Measurements from ENCODE around the gene RNF126.
"Not testable (repeated sequence)": the region's sequence is repeated elsewhere in the genome, so short reads cannot be mapped to it uniquely, and the experiment has no call there.

RNF126 gene

DNA sequence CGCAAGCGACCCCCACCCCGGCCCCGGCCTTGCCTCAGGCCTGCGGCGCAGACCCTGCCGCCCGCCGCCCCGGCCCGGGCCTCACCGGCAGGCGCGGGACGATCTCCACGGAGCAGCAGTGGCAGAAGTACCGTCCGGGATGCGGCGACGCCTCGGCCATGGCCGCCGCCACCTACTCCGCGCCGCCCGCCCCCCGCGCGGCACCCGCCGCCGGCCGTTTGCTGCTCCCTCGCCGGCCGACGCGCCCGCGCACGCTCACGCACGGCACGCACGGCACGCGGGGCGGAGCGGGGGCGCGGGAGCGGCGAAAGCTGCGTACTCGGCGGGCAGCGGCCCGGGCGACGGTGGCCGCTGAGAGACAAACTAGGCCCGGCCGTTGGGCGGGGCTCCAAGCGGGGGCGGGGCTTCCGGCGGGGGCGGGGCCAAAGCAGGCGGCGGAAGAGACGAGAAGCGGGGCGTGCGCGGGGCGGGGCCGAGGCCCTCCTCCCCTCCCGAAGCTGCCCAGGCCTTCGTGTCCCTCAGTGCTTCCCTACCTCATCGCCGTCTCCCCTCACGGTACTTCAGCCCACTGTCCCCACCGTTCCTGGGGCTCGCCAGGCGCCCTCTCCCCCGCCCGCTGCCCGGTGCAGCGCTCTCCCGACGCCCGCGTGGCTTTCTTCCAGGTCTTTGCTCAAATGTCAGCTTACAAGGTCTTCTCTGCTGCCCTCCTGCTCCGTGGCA, at the start of gene RNF126:
TSS of gene RNF126 (minus strand) at position 253 of the 720 bp plus-strand sequence. CDS start at position 160, 93 bp downstream.
- peak; percentile 87 for DNase-seq (ENCODE audit: low read depth)

DNA sequence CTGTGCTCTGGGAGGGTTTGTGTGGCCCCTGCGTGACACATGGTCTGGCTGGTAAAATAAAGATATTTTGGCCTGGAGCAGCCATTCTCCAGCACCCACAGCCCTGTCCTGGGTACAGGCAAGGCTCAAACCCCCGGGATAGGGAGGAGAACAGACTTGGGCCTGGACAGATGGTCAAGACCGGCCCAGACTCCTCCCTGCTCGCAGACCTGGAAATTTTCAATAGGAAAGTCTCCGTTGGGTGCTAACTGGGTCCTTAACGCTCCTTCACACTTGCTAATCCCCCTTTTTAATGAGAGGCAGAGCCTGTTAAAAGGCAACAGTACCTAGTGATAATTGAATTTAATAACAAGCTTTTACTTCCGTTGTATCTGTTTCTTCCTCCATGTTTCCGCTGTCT, 48.2 kb upstream of the RNF126 start:
- DNase-seq (ENCODE audit: low read depth): no peak

DNA sequence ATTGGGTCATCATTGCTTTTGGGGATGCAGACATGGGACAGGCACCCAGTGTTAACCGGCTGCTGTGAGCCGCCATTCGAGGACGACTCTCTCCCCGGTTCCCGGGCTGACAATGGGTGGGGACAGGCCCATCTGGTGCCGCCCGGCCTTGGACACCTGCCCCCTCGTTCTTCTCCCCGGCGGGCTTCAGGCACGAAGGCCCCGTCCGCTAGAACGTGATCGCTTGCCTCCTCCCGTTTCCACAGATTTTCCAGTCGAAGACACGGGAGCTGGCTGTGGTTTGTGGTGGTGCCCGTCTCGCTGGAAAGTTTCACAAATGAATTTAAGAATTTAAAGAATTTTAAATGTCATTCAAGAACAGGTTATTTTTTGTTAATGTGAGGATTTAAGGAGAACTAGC, 47.8 kb upstream of the RNF126 start:
- DNase-seq (ENCODE audit: low read depth): no peak

DNA sequence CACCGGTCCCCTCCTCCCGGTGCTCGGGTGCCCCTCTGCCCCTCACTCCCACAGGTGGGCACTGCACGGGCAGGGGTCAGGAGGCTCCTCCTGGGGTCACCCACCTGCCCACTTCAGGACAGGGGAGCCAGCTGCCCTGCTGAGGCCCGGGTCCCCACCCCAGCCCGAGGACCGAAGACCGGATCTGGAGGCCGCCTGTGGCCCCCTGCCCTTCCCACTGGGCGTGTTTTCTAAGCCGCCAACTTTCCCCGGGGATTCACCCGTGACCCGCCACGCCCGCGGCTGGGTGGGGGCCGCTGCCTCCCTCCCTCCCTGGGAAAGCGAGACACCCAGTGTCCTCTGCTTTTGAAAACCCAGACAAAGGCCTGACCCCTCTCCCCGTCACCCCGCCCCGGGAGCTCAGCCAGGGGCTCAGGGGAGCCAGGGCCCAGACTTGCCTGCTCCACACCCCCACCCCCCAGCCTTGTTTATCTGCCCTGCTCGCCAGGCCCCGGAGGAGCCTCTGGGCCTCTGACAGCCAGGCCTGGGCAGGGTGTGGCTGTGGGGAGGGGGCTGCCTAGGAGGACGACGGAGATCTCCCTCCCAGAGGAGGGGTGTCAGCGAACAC, 47.1 kb upstream of the RNF126 start:
- DNase-seq (ENCODE audit: low read depth): no peak

DNA sequence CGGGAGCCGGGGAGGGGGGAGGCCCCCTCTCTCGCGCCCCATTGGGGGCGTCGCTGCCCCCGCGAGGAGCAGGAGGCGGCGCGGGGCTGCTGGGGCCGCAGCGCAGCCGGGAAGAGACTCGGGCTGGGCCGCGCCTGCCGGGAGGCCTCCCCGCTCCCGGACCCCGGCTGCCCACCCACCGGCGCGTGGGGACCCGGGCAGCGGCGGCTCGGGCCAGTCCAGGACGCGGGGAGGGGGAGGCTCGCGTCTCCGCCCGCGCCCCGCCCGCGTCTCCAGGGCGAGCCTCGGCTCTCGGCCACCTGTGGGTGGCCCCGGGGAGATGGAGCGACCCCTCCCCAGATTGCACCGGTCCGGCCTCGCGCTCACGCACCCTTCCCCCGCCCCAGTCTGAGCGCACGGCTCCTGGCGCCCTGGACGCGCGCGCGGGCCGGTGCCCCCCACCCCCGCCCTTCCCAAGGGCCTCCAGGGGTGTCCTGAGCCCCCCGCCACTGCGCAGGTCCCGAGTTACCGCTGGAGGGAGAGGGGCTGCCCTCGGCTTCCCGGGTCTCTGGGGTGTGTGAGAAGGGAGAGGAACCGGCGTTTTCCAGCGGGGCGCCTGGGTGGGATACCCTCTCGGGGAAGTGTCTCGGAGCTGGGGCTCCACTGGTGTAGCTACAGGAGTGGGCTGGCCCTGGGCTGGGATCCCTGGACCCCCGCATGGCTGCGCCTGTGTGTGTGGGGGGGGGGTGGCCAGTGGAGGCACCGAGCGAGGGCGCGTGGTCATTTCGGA, 46.4 kb upstream of the RNF126 start:
- no peak for DNase-seq (ENCODE audit: low read depth)

DNA sequence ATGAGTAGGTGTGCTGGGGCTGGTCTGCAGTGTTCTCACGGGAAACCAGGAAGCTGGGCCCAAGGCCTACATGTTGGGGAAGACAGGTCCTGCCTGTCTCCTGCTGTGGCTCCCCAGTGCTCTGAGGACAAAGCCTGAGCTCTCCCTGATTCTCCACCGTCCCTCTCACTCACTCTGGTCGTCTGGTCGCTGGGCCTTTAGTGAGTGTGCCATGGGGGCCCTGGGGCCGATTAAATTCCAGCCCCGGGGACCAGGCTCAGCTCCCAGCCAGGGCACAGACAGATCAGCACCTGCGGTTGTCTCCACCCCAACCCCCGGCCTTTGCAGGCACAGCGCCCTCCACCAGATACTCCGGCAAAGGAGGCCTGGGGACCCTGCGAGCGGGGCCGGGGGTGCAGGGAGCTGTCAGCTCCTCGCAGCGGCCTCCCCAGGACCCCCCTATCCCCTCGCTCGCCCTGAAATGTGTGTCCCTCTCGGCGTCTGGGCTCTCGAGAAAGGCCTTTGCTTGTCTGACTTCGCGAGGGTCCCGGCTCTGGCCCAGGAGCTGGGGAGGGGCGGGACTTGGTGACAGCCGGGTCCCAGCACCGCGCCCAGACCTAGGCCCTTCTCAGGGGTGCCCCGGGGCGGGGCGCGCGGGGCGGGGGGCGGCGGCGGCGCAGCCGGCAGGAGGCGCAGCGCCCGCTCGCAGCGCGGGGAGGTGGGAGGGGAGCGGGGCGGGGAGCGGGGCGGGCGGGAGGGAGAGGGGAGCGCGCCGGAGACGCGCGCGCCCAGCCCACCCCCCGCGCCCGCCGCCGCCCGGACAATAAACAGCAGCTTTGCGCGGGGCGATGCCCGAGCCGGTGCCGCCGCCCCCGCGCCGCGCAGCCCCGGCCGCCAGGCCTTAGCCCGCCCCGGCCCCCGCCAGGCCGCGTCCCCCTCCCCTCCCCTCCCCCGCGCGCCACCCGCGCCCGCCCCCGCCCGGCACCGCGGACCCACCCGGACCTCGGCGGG, 45.4 kb upstream of the RNF126 start, which contains the start of gene PALM:
TSS of gene PALM (plus strand) at position 782 of the 990 bp plus-strand sequence. CDS start 212 bp downstream, outside the sequence.
- DNase-seq (ENCODE audit: low read depth): no peak

DNA sequence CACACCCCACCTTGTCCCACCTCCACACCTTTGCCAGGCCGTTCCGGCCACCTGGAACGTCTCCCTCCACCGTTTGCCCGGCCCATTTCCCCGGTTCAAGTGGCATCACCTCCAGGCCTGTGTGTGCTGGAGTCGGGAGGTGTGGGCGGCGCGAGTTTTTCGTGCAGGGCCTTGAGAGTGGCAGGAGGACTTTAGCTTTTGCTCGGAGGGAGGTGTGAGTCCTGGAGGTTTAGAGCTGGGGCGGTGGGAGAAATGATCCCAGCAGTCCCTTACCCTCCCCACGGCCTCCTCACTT, 41.4 kb upstream of the RNF126 start:
- no peak for DNase-seq (ENCODE audit: low read depth)

DNA sequence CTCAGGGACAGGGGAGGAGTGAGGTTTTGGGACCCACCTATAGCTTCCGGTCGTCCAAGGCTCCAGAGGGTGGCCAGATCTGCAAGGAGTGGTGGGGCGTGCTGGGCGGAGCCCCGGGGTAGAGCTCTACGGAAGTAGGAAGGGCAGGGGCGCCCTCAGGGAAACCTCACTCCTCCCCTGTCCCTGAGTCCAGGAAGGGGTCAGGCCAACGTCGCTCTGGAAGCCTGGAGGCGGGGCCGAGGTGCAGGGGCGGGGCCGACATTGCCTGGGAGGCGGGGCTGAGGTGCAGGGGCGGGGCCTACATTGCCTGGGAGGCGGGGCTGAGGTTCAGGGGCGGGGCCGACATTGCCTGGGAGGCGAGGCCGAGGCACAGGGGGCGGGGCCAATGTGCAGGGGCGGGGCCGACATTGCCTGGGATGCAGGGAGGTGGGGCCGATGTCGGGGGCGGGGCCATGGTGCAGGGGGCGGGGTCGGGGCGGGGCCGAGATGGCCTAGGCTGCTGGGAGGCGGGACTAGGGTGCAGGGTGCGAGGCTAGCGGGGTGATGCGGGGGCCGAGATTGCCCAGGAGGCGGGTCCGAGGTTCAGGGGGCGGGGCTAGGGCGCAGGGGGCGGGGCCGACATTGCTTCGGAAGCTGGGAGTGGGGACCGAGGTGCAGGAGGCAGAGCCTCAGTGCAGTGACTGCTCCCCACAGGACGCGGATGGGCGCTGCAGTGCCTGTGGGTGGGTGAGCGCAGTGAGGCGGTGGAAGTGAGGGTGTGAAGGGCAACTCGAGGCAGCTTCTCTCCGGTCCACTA, 40.8 kb upstream of the RNF126 start:
- DNase-seq (ENCODE audit: low read depth): peak; percentile 47

DNA sequence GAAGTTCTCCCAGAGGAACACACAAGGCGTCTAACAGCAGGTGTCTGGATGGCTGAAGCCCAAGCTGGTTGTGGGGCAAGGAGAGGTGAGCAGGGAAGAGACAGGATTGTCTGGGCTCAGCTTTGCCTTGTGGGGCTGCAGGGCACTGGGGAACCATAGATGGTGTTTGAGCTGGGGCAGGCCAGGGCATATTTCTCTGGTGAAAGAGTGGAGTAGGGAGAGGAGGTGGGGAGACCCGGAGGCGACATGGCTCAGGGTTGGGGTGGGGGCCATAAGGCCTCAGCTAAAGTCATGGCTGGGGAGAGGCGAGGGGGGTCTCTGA, 40.3 kb upstream of the RNF126 start:
- DNase-seq (ENCODE audit: low read depth): no peak

DNA sequence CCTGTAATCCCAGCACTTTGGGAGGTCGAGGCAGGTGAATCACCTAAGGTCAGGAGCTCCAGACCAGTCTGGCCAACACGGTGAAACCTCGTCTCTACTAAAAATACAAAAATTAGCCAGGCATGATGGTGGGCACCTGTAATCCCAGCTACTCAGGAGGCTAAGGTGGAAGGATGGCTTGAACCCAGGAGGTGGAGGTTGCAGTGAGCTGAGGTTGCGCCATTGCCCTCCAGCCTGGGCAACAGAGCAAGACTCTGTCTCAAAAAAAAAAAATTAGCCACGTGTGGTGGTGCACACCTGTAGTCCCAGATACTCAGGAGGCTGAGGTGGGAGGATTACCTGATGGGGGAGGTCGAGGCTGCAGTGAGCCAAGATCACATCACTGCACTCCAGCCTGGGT, 39.8 kb upstream of the RNF126 start:
- DNase-seq (ENCODE audit: low read depth): not testable (repeated sequence)

DNA sequence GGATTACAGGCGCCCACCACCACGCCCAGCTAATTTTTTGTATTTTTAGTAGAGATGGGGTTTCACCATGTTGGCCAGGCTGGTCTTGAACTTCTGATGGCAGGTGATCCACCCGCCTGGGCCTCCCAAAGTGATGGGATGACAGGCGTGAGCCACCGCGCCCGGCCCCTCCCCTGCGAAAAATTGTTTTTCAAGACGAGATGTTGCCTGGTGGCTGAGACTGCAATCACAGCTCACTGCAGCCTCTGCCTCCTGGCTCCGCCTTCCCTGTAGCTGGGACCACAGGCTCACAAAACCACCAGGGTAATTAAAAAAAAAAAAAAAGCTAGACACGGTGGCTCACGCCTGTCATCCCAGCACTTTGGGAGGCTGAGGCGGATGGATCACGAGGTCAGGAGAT, 36.9 kb upstream of the RNF126 start:
- DNase-seq (ENCODE audit: low read depth): not testable (repeated sequence)

DNA sequence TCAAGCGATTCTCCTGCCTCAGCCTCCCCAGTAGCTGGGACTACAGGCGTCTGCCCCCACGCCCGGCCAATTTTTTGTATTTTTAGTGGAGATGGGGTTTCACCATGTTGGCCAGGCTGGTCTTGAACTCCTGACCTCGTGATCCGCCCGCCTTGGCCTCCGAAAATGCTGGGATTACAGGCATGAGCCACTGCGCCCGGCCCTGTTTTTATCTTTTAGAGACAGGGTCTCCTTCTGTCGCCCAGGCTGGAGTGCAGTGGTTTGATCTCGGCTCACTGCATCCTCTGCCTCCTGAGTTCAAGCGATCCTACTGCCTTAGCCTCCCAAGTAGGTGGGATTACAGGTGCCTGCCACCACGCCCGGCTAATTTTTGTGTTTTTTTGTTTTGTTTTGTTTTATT, 35.5 kb upstream of the RNF126 start:
- DNase-seq (ENCODE audit: low read depth): not testable (repeated sequence)

DNA sequence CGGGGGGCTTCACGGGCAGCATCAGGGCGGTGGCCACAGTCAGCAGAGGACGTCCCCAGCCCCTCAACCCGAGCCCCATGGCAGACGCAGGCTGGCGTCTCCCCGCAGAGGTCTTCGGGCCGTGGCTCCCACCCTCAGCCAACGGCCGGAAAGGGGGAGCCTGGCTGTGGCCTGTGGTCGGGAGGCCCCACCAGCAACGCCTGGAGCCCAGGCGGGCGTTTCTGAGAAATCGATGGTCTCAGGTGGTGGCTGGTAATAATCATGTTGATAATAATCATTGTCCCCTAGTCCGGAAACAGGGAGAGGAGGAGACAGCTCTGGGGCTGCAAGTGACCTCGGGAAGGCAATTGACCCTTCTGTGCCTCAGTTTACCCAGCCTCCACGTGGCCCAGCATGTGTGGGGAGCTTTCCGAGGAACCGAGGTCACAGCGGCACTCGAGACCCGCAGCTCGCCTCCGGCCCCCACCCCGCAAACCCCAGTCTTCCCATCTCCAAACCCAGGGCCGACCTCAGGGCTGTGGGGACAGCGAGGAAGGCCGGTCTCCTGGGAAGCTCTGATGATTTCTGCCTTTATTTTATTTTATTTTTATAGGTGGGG, 32.4 kb upstream of the RNF126 start, which contains the start of gene PRSS57:
TSS of gene PRSS57 (minus strand) at position 101 of the 598 bp plus-strand sequence. CDS start at position 79, 22 bp downstream.
- no peak for DNase-seq (ENCODE audit: low read depth)

DNA sequence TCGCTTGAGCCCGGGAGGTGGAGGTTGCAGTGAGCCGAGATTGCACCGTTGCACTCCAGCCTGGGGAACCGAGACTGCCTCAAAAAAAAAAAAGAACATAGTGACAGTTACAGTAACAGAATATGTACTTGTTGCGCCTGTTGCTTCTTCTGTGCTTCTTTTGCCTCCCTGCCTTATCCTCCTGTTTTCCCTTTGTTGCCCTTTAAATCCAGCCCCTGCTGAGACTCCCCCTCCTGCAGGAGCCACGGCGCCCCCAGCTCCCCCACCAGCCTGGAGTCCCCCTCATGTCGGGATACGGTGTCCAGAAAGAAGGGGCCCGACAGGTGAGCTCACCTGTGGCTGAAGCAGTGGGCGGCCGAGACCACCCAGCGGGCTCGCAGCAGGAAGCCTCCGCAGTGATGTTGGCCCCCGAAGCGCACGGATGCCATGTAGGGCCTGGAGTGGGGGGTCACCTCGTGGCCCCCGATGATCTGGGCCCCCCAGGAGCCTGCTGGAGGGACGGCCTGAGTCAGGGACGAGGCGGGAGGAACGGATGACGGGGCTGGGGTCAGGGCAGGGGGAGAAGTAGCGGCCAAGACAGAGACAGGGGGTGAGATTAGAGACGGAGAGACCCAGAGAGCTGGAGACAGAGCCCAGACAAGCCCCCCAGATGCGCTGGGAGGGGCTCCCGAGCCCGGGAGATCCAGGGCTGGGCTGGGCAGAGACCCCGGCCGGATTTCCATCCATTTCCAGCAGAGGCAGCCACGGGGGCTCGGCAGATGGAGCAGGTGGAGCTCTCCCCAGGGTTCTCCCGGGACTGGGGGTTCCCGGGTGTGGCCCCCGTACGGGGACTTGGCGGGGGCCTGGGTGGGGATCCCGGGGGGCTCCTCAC, 31.7 kb upstream of the RNF126 start:
- no peak for DNase-seq (ENCODE audit: low read depth)

DNA sequence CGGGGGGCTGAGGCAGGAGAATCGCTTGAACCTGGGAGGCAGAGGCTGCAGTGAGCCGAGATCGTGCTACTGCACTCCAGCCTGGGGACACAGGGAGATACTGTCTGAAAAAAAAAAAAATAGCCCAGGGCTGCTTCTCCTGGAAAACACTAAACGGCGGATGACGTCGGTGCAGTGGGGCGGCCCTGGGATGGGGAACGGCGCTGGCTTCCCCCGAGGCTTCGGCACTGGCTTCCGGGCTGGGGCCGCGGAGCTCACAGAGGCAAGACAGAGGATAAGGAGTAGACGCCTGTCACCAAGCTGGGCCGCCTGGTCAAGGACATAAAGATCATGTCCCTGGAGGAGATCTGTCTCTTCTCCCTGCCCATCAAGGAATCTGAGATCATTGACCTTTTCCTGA, 27.2 kb upstream of the RNF126 start:
- no peak for DNase-seq (ENCODE audit: low read depth)

DNA sequence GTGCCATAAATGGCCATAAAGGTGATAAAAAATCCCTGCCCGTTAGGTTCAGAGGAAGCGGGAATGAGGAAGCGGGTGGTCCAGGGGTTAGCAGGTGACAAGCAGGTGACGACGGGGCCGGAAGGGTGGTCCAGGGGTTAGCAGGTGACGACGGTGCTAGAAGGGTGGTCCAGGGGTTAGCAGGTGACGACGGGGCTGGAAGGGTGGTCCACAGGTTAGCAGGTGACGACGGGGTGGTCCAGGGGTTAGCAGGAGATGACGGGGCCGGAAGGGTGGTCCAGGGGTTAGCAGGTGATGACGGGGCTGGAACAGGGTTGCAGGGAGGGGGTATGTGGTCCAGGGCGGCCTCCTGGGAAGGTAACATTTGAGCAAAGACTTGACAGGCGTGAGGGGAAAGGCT, 26.0 kb upstream of the RNF126 start:
- DNase-seq (ENCODE audit: low read depth): no peak

DNA sequence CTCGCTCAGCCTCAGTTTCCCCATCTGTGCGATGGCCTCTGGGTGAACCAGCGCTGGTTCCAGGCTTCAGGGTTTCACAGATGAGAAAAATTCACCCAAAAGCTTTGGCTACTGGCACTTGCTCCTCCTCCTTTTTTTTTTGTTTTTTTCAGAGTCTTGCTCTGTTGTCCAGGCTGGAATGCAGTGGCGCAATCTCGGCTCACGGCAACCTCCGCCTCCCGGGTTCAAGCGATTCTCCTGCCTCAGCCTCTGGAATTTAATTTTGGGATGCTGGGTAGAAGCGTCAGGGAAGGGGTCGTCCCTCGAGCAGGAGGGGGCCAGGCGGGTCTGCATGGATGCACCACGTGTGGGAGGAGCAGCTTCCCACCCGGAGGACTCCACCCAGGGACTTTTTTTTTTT, 25.2 kb upstream of the RNF126 start:
- DNase-seq (ENCODE audit: low read depth): no peak

DNA sequence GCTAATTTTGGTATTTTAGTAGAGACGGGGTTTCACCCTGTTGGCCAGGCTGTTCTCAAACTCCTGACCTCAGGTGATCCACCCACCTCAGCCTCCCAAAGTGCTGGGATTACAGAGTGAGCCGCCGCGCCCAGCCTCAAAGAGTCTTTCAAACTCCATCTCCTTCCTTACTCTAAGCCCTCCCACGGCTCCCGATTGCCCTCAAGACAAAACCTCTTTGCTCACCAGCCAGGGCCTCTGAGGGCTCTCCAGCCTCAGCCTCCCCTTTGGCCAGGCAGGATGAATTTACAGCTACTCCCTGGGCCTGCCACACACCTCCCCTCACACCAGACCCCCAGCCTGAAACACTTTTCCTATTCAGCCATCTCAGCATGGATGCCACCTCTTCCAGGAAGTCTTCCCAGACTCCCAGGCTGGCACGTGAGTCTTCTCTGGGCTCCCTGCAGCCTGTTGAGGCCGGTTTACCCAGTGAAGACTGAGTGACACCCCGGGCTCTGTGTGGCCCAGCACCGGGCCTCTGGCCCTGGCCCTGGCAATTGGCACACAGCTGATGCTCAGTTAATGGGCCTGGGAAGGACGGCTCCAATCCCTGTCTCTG, 24.7 kb upstream of the RNF126 start:
- no peak for DNase-seq (ENCODE audit: low read depth)

DNA sequence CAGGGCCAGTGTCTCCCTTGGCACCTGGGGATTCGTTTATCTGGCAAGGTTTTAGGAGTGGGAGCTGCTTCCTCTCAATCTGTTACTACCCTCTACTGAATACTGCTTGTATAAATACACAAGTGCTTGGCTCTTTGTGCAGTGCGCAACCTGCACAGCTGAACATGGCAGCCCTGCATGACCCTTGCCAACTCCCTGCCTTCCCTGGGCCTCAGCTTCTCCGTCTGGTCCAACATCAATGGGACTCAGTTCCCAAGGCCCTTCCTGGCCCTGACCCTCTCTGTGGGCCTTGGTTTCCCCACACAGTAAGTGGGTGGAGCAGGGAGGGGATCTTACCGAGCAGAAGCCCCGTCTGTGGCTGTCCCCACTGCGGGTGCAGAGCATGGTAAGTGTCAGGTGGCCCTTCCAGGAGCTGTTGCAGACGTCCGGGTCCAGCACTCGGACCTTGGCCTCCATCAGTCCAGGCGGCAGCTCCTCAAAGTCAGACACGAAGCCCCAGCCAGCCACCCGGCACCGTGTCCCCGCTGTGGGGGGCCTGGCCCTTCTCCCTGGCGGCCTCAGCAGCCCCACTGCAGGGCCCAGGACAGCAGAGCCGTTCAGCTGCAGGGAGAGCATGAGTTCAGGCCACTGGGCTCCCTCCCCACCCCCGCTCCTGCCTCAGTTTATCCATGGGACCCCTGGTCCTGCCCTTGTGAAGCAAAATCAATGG, 23.7 kb upstream of the RNF126 start:
- no peak for DNase-seq (ENCODE audit: low read depth)

Measured in iris pigment epithelial cell (primary cell).